Fibroblast of lung (primary cell): ENCODE data around the gene SPATA20. TPM values are rescaled to one million over a fixed set of nuclear protein-coding genes. Genes with fewer than 3 reads are reported as not detected.

Experiments
- DNase-seq, 2 donors: peaks; one replicate each; pipeline versions ENCODE4 v3.0.0 to v3.0.0-alpha.2; 2010; ENCODE audit warnings: low read depth in 2 of 2
- H2AFZ ChIP-seq: 2 replicates; pipeline ENCODE4 v1.5.1; 2012; ENCODE audit warnings: low read length, control low read depth, inconsistent platforms
- H3K27ac ChIP-seq: 2 replicates; pipeline ENCODE4 v1.5.1; 2011; ENCODE audit warnings: low read length, control low read depth; ENCODE audit not compliant: insufficient read depth
- H3K27me3 ChIP-seq: 2 replicates; pipeline ENCODE4 v1.5.1; 2011; ENCODE audit warnings: mild to moderate bottlenecking, low read length; ENCODE audit not compliant: control insufficient read depth, insufficient read depth
- H3K36me3 ChIP-seq: 2 replicates; pipeline ENCODE4 v1.5.1; 2011; ENCODE audit warnings: low read length; ENCODE audit not compliant: control insufficient read depth, insufficient read depth
- H3K4me1 ChIP-seq: 2 replicates; pipeline ENCODE4 v1.5.1; 2011; ENCODE audit warnings: low read length; ENCODE audit not compliant: control insufficient read depth, insufficient read depth; ENCODE audit errors: extremely low read depth
- H3K4me2 ChIP-seq: 2 replicates; pipeline ENCODE4 v1.5.1; 2011; ENCODE audit warnings: low read length, control low read depth; ENCODE audit not compliant: insufficient read depth; ENCODE audit errors: extremely low read depth
- H3K4me3 ChIP-seq, 4 experiments: fragments of 200-600 bp in 1 of 4; sonication (generic) in 1 of 4; replicated peaks in 1 of 4; 2 replicates each; pipeline ENCODE4 v1.5.1; 2011 to 2016; ENCODE audit warnings: low read length in 4 of 4, low read depth in 3 of 4, mild to moderate bottlenecking in 3 of 4, control low read depth in 2 of 4, inconsistent platforms in 1 of 4, mixed read lengths in 1 of 4; ENCODE audit not compliant: insufficient read depth in 1 of 4; ENCODE audit errors: control extremely low read depth in 1 of 4
- H3K79me2 ChIP-seq: 2 replicates; pipeline ENCODE4 v1.5.1; 2012; ENCODE audit warnings: mild to moderate bottlenecking, low read length, inconsistent platforms; ENCODE audit not compliant: control insufficient read depth, insufficient read depth
- H3K9ac ChIP-seq: 2 replicates; pipeline ENCODE4 v1.5.1; 2011; ENCODE audit warnings: mild to moderate bottlenecking, low read length, control low read depth; ENCODE audit not compliant: insufficient read depth
- H3K9me3 ChIP-seq: 2 replicates; pipeline ENCODE4 v1.5.1; 2012; ENCODE audit warnings: low read depth, low read length; ENCODE audit not compliant: control insufficient read depth, insufficient read depth
- H4K20me1 ChIP-seq: 2 replicates; pipeline ENCODE4 v1.5.1; 2011; ENCODE audit warnings: low read length; ENCODE audit not compliant: control insufficient read depth, insufficient read depth; ENCODE audit errors: extremely low read depth
- EZH2 ChIP-seq: IDR thresholded peaks from 2 replicates; pipeline ENCODE4 v1.5.1; 2012; ENCODE audit warnings: low read length, control low read depth, mild to moderate bottlenecking; ENCODE audit errors: missing control alignments
- polyA plus RNA-seq, 2 donors: library from polyadenylated mRNA; depleted of rRNA in 1 of 2; stranded (reverse) in 1 of 2; unstranded in 1 of 2; fragments of >200 nt; gene quantifications; 2 replicates each; pipeline ENCODE4 v1.2.1, GENCODE V29; 2011 to 2012; ENCODE audit warnings: missing spikeins in 1 of 2
- total RNA-seq: library from RNA; depleted of rRNA; stranded (reverse); fragments of >200 nt; gene quantifications from 2 replicates; pipeline ENCODE4 v1.2.1, GENCODE V29; 2014
- TF ChIP-seq, protein P1 (sequence below), 2 donors: IDR thresholded peaks in 1 of 2; conservative IDR thresholded peaks in 1 of 2; 1 replicate in 1 of 2; 2 replicates in 1 of 2; pipeline ENCODE4 v1.5.1; 2011 to 2012; ENCODE audit warnings: low read length in 2 of 2, control low read depth in 1 of 2, inconsistent platforms in 1 of 2, low read depth in 1 of 2, mild to moderate bottlenecking in 1 of 2

Gene SPATA20
- total and polyA plus RNA-seq, 2 donors (not counting 1 experiment from before 2014, with no cell fraction given), result 21.6 to 119 TPM

DNA sequence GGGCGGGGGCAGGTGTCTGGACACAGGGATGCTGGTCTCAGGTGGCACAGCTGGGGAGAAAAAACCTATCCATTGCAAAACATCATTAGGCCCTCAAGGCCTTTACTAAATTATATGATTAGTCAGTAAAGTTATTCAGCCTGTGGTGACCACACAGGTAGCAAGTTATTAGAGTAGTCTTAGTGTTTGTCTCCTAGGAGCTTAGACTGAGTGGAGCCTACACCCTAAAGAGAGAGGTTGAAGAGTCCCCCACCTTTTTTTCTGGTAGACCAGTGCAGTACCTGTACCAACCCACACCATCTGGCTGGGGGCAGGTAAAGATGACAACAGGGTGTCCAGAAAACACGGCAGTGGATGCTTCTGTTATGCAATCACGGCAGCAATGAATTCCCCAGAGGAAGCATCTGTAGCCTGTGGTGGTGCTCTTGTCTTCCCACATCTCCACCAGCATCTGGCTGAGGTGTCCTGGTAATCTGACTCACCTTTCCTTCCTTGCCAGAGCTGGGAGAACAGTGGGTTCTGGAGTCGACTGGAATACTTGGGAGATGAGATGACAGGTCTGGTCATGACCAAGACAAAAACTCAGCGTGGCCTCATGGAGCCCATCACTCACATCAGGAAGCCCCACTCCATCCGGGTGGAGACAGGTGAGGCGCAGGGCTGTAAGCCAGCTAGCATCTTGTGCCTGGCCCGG is 27.7 kb upstream of the SPATA20 start:
- TF ChIP-seq, protein P1, sequence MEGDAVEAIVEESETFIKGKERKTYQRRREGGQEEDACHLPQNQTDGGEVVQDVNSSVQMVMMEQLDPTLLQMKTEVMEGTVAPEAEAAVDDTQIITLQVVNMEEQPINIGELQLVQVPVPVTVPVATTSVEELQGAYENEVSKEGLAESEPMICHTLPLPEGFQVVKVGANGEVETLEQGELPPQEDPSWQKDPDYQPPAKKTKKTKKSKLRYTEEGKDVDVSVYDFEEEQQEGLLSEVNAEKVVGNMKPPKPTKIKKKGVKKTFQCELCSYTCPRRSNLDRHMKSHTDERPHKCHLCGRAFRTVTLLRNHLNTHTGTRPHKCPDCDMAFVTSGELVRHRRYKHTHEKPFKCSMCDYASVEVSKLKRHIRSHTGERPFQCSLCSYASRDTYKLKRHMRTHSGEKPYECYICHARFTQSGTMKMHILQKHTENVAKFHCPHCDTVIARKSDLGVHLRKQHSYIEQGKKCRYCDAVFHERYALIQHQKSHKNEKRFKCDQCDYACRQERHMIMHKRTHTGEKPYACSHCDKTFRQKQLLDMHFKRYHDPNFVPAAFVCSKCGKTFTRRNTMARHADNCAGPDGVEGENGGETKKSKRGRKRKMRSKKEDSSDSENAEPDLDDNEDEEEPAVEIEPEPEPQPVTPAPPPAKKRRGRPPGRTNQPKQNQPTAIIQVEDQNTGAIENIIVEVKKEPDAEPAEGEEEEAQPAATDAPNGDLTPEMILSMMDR (conservative IDR thresholded peaks at IDR 0.05 in 1 of 2, IDR thresholded peaks at IDR 0.05 in 1 of 2; ENCODE audit: low read depth in 1 of 2, low read length in 2 of 2), result no peak
- TF ChIP-seq EZH2, result no peak
- Histone ChIP-seq H3K9ac (no peak overlapping the region), H3K4me1 (no peaks in the 10 kb centered on the region), H3K27me3 (peaks cover 8% of the 10 kb centered on the region), H3K79me2 (no peaks in the 10 kb centered on the region), H3K9me3 (no peaks in the 10 kb centered on the region), H3K27ac (no peak overlapping the region), H2AFZ (no peak overlapping the region), H3K36me3 (no peaks in the 10 kb centered on the region), H3K4me3 (no peak overlapping the region), H4K20me1 (no peaks in the 10 kb centered on the region), H3K4me2 (no peak overlapping the region)
- DNase-seq, result no peak

DNA sequence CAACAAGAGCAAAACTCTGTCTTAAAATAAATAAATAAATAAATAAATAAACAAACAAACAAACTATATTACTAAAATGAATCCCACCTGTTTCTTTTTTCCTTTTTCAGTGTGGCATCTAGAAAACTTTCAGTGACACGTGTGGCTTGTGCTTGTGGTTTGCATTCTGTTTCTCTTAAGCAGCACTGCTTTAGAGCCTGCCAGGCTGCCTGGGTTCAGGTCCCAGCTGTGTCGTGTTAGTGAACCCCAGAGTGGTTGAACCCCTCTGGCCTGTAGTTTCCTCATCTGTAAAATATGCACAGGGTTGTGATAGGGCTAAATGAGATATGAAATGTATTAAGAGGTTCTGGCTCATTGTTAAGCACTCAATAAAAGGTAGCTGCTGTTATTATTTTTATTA is 26.5 kb upstream of the SPATA20 start:
- Histone ChIP-seq H3K4me3 (no peak overlapping the region), H3K9me3 (no peaks in the 10 kb centered on the region), H4K20me1 (no peaks in the 10 kb centered on the region), H3K4me2 (no peak overlapping the region), H3K27ac (no peak overlapping the region), H3K79me2 (no peaks in the 10 kb centered on the region), H3K4me1 (no peaks in the 10 kb centered on the region), H2AFZ (no peak overlapping the region), H3K36me3 (no peaks in the 10 kb centered on the region), H3K27me3 (peaks cover 8% of the 10 kb centered on the region), H3K9ac (no peak overlapping the region)
- DNase-seq, result no peak
- TF ChIP-seq EZH2, result no peak
- TF ChIP-seq, protein P1 (conservative IDR thresholded peaks at IDR 0.05 in 1 of 2, IDR thresholded peaks at IDR 0.05 in 1 of 2; ENCODE audit: low read depth in 1 of 2, low read length in 2 of 2), result no peak

DNA sequence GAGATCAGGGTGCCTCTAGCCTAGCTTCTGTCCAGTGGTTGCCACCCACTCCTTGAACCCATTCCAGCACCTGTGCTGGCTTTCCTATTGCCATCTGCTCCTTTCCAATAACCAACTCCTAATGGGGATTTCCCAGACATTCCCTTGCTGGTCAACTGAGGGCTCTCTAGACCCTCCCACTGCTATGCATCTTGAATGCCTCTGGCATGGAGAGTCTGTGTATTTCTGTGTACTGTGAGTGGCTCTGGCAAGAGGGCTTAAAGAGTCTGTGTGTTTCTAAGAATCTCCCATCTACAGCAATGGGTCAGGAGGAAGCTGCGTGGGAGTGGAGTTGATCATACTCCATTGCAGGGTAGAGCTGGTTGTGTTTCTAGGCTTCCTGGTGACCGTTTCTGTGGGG is 25.5 kb upstream of the SPATA20 start:
- no peak overlapping the region for H3K9ac ChIP-seq
- no peak overlapping the region for H3K4me2 ChIP-seq
- no peak overlapping the region for H3K4me3 ChIP-seq
- no peaks in the 10 kb centered on the region for H3K36me3 ChIP-seq
- no peak overlapping the region for H2AFZ ChIP-seq
- no peak for DNase-seq
- H3K79me2 ChIP-seq, result no peaks in the 10 kb centered on the region
- peaks cover 10% of the 10 kb centered on the region for H3K27me3 ChIP-seq
- TF ChIP-seq, protein P1 (conservative IDR thresholded peaks at IDR 0.05 in 1 of 2, IDR thresholded peaks at IDR 0.05 in 1 of 2; ENCODE audit: low read depth in 1 of 2, low read length in 2 of 2), result no peak
- no peak for TF ChIP-seq EZH2
- H4K20me1 ChIP-seq, result no peaks in the 10 kb centered on the region
- H3K4me1 ChIP-seq, result no peaks in the 10 kb centered on the region
- H3K9me3 ChIP-seq, result no peaks in the 10 kb centered on the region
- no peak overlapping the region for H3K27ac ChIP-seq
